HCT116 (cell line): ENCODE data around the gene NALCN. TPM values are rescaled to one million over a fixed set of nuclear protein-coding genes. Genes with fewer than 3 reads are reported as not detected.

ENCODE experiments used
- ATAC-seq: fragments of 200-7000 bp; cut with Tn5 transposase; 2 replicates; pipeline ENCODE4 v1.9.1; 2020; ENCODE audit warnings: mild to moderate bottlenecking, moderate library complexity
- BruUV-seq: library from RNA; stranded (reverse); fragments of 400-500 nt; replicated peaks from 2 replicates; lab custom pipeline; 2021; lab: Mats Ljungman, UMichigan
- CTCF ChIA-PET: fragments of 300-600 bp; sonication (Branson Sonifier 250); formaldehyde crosslinking; loops from one replicate; lab custom pipeline; 2021; ENCODE audit warnings: antibody characterized with exemption; lab: Charles Lee
- POLR2A ChIA-PET: fragments of 300-600, 350-600 bp; sonication (Branson Sonifier 250); formaldehyde crosslinking; loops from one replicate; lab custom pipeline; 2021; ENCODE audit warnings: antibody characterized with exemption; lab: Charles Lee
- RAD21 ChIA-PET, 2 experiments: fragments of 300-600 bp; sonication (Branson Sonifier 250); formaldehyde crosslinking; loops; one replicate each; lab custom pipeline; 2023; ENCODE audit warnings: low total read pairs in 2 of 2; ENCODE audit not compliant: uncharacterized antibody in 2 of 2, unreplicated experiment in 2 of 2, low non-redundant PET in 1 of 2; lab: Charles Lee
- DNase-seq: peaks from one replicate; pipeline ENCODE4 v3.0.0-alpha.2; 2010; ENCODE audit warnings: low read depth, low spot score
- H2AFZ ChIP-seq: fragments of 200-600 bp; shearing (Covaris generic), sonication (generic); 2 replicates; pipeline ENCODE4 v1.6.1; 2017; ENCODE audit warnings: low read depth, mixed run types, mixed read lengths, antibody characterized with exemption, low read length; ENCODE audit not compliant: poor library complexity, severe bottlenecking
- H3K27ac ChIP-seq: 2 replicates; pipeline ENCODE4 v1.5.1; 2012; ENCODE audit warnings: low read depth, low read length
- H3K27me3 ChIP-seq: fragments of 200-600 bp; sonication (generic); 2 replicates; pipeline ENCODE4 v1.6.1; 2016; ENCODE audit warnings: mixed run types, low read length, mixed read lengths; ENCODE audit not compliant: insufficient read depth
- H3K36me3 ChIP-seq, 2 experiments: fragments of 200-500 bp in 1 of 2; fragments of 200-600 bp in 1 of 2; sonication (Bioruptor generic) in 1 of 2; sonication (generic) in 1 of 2; 2 replicates each; pipeline versions ENCODE4 v1.5.1 to v1.6.1; 2014 to 2016; ENCODE audit warnings: low read length in 2 of 2, inconsistent platforms in 1 of 2, mixed read lengths in 1 of 2, mixed run types in 1 of 2; ENCODE audit not compliant: insufficient read depth in 2 of 2, control insufficient read depth in 1 of 2
- H3K4me1 ChIP-seq, 2 experiments: fragments of 200-600 bp in 1 of 2; sonication (generic) in 1 of 2; 2 replicates each; pipeline versions ENCODE4 v1.5.1 to v1.6.1; 2012 to 2017; ENCODE audit warnings: low read length in 2 of 2, inconsistent platforms in 1 of 2, mild to moderate bottlenecking in 1 of 2, mixed read lengths in 1 of 2, mixed run types in 1 of 2, moderate library complexity in 1 of 2; ENCODE audit not compliant: insufficient read depth in 2 of 2, control insufficient read depth in 1 of 2
- H3K4me2 ChIP-seq: fragments of 200-600 bp; sonication (generic); 2 replicates; pipeline ENCODE4 v1.6.1; 2017; ENCODE audit warnings: mixed run types, low read length, mixed read lengths
- H3K4me3 ChIP-seq, 2 experiments: fragments of 200-600 bp in 1 of 2; sonication (generic) in 1 of 2; replicated peaks in 1 of 2; 2 replicates each; pipeline ENCODE4 v1.5.1; 2011 to 2016; ENCODE audit warnings: low read length in 2 of 2, control low read depth in 1 of 2, low read depth in 1 of 2, mild to moderate bottlenecking in 1 of 2, mixed read lengths in 1 of 2, mixed run types in 1 of 2
- H3K79me2 ChIP-seq: fragments of 200-600 bp; sonication (generic); 2 replicates; pipeline ENCODE4 v1.6.1; 2017; ENCODE audit warnings: mild to moderate bottlenecking, mixed run types, low read length, moderate library complexity, mixed read lengths; ENCODE audit not compliant: insufficient read depth
- H3K9ac ChIP-seq: fragments of 200-600 bp; sonication (generic); 2 replicates; pipeline ENCODE4 v1.6.1; 2016; ENCODE audit warnings: low read length, mixed read lengths
- H3K9me2 ChIP-seq: fragments of 200-600 bp; sonication (generic), shearing (Covaris generic); 2 replicates; pipeline ENCODE4 v1.6.1; 2017; ENCODE audit warnings: mixed run types, mild to moderate bottlenecking, moderate library complexity; ENCODE audit not compliant: insufficient read depth
- H3K9me3 ChIP-seq, 2 experiments: fragments of 200-500 bp in 1 of 2; fragments of 200-600 bp in 1 of 2; sonication (Bioruptor generic) in 1 of 2; sonication (generic) in 1 of 2; 2 replicates each; pipeline ENCODE4 v1.6.1; 2014 to 2017; ENCODE audit warnings: low read length in 2 of 2, mixed read lengths in 2 of 2, inconsistent platforms in 1 of 2, low read depth in 1 of 2, mild to moderate bottlenecking in 1 of 2, mixed run types in 1 of 2, moderate library complexity in 1 of 2; ENCODE audit not compliant: control insufficient read depth in 1 of 2, insufficient read depth in 1 of 2
- H4K20me1 ChIP-seq: fragments of 200-600 bp; sonication (generic), shearing (Covaris generic); 2 replicates; pipeline ENCODE4 v1.6.1; 2017; ENCODE audit warnings: mixed run types, mild to moderate bottlenecking, moderate library complexity; ENCODE audit not compliant: insufficient read depth
- CEBPB ChIP-seq: IDR thresholded peaks from 2 replicates; pipeline ENCODE4 v1.6.1; 2012; ENCODE audit warnings: low read depth
- EZH2 ChIP-seq: fragments of 200-600 bp; sonication (generic); IDR thresholded peaks from 2 replicates; pipeline ENCODE4 v1.6.1; 2017; ENCODE audit warnings: antibody characterized with exemption, mixed run types
- FOSL1 ChIP-seq: IDR thresholded peaks from 2 replicates; pipeline ENCODE4 v1.6.1; 2012; ENCODE audit warnings: low read depth
- POLR2A ChIP-seq: IDR thresholded peaks from 2 replicates; pipeline ENCODE4 v1.7.0; 2011; ENCODE audit warnings: borderline replicate concordance; ENCODE audit not compliant: insufficient read depth, insufficient read length; ENCODE audit errors: extremely low read depth
- POLR2AphosphoS5 ChIP-seq: IDR thresholded peaks from 2 replicates; pipeline ENCODE4 v1.6.1; 2011; ENCODE audit warnings: mild to moderate bottlenecking, low read depth, low read length, moderate library complexity
- RAD21 ChIP-seq: IDR thresholded peaks from 2 replicates; pipeline ENCODE4 v1.6.1; 2012; ENCODE audit warnings: low read depth, mild to moderate bottlenecking
- SRF ChIP-seq: IDR thresholded peaks from 2 replicates; pipeline ENCODE4 v1.6.1; 2012; ENCODE audit warnings: low read depth
- TCF7L2 ChIP-seq: IDR thresholded peaks from 2 replicates; pipeline ENCODE4 v1.7.0; 2011; ENCODE audit warnings: borderline replicate concordance, inconsistent platforms; ENCODE audit not compliant: insufficient read depth, insufficient read length; ENCODE audit errors: extremely low read depth
- YY1 ChIP-seq: IDR thresholded peaks from 2 replicates; pipeline ENCODE4 v1.6.1; 2011; ENCODE audit warnings: low read length, low read depth, moderate library complexity, mild to moderate bottlenecking; ENCODE audit not compliant: insufficient replicate concordance; ENCODE audit errors: extremely low read depth
- ZFX ChIP-seq: fragments of 450-650 bp; IDR thresholded peaks from 2 replicates; pipeline ENCODE4 v1.6.1; 2017
- intact Hi-C: fragments of 100-400 bp; cut with micrococcal nuclease; formaldehyde crosslinking; loops from 2 replicates; pipeline ENCODE4 v1.10.0; 2022
- total RNA-seq: library from RNA; stranded (reverse); gene quantifications from one replicate; pipeline ENCODE4 v1.2.1, GENCODE V29; 2021; ENCODE audit not compliant: unreplicated experiment
- TF ChIP-seq, protein P1 (sequence below): IDR thresholded peaks from 2 replicates; pipeline ENCODE4 v1.6.1; 2012
- TF ChIP-seq, protein P2 (sequence below): IDR thresholded peaks from 2 replicates; pipeline ENCODE4 v1.6.1; 2012; ENCODE audit warnings: low read depth
- TF ChIP-seq, protein P3 (sequence below): IDR thresholded peaks from 2 replicates; pipeline ENCODE4 v1.6.1; 2012

Gene NALCN
- total RNA-seq, 1 experiment from 2014 or later = not detected

DNA sequence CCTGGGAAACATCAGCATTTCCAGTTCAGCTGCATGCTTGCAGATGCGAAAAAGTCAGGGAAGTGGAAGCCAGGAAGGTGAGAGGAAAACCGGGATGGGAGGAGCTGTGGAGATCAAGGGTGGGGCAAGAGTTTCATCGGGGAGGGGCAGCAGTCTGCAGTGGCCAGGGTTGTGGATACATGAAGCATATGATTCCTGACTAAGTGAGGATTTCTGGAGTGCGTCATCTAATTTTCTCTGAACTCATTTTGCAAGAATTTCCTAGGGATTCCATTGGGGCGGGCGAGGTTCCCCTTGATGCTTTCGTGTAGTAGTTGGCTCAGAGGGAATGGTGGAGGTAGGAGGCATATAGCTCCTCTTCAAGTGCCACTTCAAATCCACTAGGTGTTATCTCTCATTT is 397.6 kb downstream of the NALCN start:
- intact Hi-C loops = no loop called here
- H3K4me3 ChIP-seq = no peak overlapping the region
- no peak overlapping the region for H3K27ac ChIP-seq
- no peaks in the 10 kb centered on the region for H3K27me3 ChIP-seq
- H3K36me3 ChIP-seq = no peaks in the 10 kb centered on the region
- no peaks in the 10 kb centered on the region for H3K9me3 ChIP-seq
- H3K9me2 ChIP-seq = no peaks in the 10 kb centered on the region
- no peak overlapping the region for H3K9ac ChIP-seq
- H2AFZ ChIP-seq = no peak overlapping the region
- POLR2A ChIA-PET = no interaction called here
- ATAC-seq (no peak), DNase-seq (no peak)
- H3K4me1 ChIP-seq = no peaks in the 10 kb centered on the region
- no peaks in the 10 kb centered on the region for H4K20me1 ChIP-seq
- RAD21 ChIA-PET = no interaction called here
- CTCF ChIA-PET = no interaction called here
- BruUV-seq = no TSS peak
- no peak overlapping the region for H3K4me2 ChIP-seq
- no peaks in the 10 kb centered on the region for H3K79me2 ChIP-seq
- TF ChIP-seq EZH2 = no peak
- no peak for TF ChIP-seq POLR2A
- TF ChIP-seq ZFX = no peak
- no peak for TF ChIP-seq CEBPB
- TF ChIP-seq, protein P1, sequence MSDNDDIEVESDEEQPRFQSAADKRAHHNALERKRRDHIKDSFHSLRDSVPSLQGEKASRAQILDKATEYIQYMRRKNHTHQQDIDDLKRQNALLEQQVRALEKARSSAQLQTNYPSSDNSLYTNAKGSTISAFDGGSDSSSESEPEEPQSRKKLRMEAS = no peak
- no peak for TF ChIP-seq SRF
- TF ChIP-seq TCF7L2 = no peak
- no peak for TF ChIP-seq YY1
- no peak for TF ChIP-seq POLR2AphosphoS5
- no peak for TF ChIP-seq FOSL1
- TF ChIP-seq, protein P2, sequence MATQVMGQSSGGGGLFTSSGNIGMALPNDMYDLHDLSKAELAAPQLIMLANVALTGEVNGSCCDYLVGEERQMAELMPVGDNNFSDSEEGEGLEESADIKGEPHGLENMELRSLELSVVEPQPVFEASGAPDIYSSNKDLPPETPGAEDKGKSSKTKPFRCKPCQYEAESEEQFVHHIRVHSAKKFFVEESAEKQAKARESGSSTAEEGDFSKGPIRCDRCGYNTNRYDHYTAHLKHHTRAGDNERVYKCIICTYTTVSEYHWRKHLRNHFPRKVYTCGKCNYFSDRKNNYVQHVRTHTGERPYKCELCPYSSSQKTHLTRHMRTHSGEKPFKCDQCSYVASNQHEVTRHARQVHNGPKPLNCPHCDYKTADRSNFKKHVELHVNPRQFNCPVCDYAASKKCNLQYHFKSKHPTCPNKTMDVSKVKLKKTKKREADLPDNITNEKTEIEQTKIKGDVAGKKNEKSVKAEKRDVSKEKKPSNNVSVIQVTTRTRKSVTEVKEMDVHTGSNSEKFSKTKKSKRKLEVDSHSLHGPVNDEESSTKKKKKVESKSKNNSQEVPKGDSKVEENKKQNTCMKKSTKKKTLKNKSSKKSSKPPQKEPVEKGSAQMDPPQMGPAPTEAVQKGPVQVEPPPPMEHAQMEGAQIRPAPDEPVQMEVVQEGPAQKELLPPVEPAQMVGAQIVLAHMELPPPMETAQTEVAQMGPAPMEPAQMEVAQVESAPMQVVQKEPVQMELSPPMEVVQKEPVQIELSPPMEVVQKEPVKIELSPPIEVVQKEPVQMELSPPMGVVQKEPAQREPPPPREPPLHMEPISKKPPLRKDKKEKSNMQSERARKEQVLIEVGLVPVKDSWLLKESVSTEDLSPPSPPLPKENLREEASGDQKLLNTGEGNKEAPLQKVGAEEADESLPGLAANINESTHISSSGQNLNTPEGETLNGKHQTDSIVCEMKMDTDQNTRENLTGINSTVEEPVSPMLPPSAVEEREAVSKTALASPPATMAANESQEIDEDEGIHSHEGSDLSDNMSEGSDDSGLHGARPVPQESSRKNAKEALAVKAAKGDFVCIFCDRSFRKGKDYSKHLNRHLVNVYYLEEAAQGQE = no peak
- TF ChIP-seq RAD21 = no peak
- TF ChIP-seq, protein P3, sequence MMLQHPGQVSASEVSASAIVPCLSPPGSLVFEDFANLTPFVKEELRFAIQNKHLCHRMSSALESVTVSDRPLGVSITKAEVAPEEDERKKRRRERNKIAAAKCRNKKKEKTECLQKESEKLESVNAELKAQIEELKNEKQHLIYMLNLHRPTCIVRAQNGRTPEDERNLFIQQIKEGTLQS = no peak
